ENCODE data around the gene AVPR1A.

Gene AVPR1A

GRCh38 chr12:63138488-63138887 is 12.5 kb downstream of the AVPR1A start:
- H3K4me1 ChIP-seq (ENCODE audit: insufficient read depth, low read length), result no peaks in the 10 kb centered on the region
- no peak overlapping the region for H2AFZ ChIP-seq (ENCODE audit: low read depth, low read length)
- no peaks in the 10 kb centered on the region for H3K9me3 ChIP-seq (ENCODE audit: low read length)
- peaks cover 2% of the 10 kb centered on the region for H3K27me3 ChIP-seq (ENCODE audit: insufficient read depth, low read length)
- H3K4me3 ChIP-seq (ENCODE audit: low read length), result no peak overlapping the region
- H3K36me3 ChIP-seq (ENCODE audit: insufficient read depth, low read length), result no peaks in the 10 kb centered on the region

DNA sequence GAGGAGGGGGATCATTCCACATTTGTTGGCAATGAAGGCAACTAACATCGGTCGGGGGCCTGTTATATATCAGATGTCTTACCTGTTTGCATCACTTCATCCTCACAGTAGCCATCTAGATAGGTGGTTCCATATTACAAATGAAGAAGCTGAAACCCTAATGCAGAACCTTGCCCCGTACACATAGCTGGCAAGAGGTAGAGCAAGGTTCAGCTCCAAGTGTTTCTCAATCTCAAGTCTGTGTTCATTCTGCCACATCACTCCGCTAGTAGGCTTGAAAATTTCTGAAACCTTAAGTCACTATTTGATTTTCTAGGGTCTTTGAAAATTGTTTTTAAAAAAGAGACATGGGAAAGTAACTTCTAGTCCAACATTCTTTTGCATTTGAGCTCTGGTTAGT is 17.0 kb downstream of the AVPR1A start:
- no peaks in the 10 kb centered on the region for H3K9me3 ChIP-seq (ENCODE audit: low read length)
- no peaks in the 10 kb centered on the region for H3K4me1 ChIP-seq (ENCODE audit: insufficient read depth, low read length)
- no peak overlapping the region for H3K4me3 ChIP-seq (ENCODE audit: low read length)
- H3K36me3 ChIP-seq (ENCODE audit: insufficient read depth, low read length), result no peaks in the 10 kb centered on the region
- H3K27me3 ChIP-seq (ENCODE audit: insufficient read depth, low read length), result peaks cover 2% of the 10 kb centered on the region
- H2AFZ ChIP-seq (ENCODE audit: low read depth, low read length), result no peak overlapping the region

DNA sequence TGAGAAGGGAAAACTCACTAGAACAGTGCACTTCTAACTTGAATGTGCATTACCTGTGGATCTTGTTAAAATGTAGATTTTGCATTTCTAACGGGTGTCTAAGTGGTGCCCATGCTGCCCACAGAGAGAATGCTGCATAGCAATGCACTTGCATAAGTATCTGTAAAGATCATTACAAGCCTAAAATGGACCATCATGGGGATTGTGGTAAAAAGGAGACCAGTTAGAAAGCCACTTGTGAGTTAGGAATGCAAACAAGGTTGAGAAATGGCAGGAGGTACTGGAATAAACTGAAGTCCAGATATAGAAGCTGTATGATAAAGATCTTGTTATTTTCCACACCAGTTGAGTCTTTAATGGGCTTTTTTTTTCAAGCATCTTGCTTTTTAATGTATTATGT is 18.8 kb downstream of the AVPR1A start:
- Histone ChIP-seq H3K27me3 (ENCODE audit: insufficient read depth, low read length) (peaks cover 2% of the 10 kb centered on the region), H3K4me1 (ENCODE audit: insufficient read depth, low read length) (no peaks in the 10 kb centered on the region), H3K4me3 (ENCODE audit: low read length) (no peak overlapping the region), H2AFZ (ENCODE audit: low read depth, low read length) (no peak overlapping the region), H3K36me3 (ENCODE audit: insufficient read depth, low read length) (no peaks in the 10 kb centered on the region), H3K9me3 (ENCODE audit: low read length) (no peaks in the 10 kb centered on the region)

GRCh38 chr12:63129927-63130326 is 21.1 kb downstream of the AVPR1A start:
- no peak overlapping the region for H2AFZ ChIP-seq (ENCODE audit: low read depth, low read length)
- no peaks in the 10 kb centered on the region for H3K4me1 ChIP-seq (ENCODE audit: insufficient read depth, low read length)
- no peaks in the 10 kb centered on the region for H3K36me3 ChIP-seq (ENCODE audit: insufficient read depth, low read length)
- H3K4me3 ChIP-seq (ENCODE audit: low read length), result no peak overlapping the region
- H3K9me3 ChIP-seq (ENCODE audit: low read length), result no peaks in the 10 kb centered on the region
- H3K27me3 ChIP-seq (ENCODE audit: insufficient read depth, low read length), result no peaks in the 10 kb centered on the region

- Histone ChIP-seq H3K4me3 (ENCODE audit: low read length) (no peak overlapping the region), H3K27me3 (ENCODE audit: insufficient read depth, low read length) (no peaks in the 10 kb centered on the region), H3K36me3 (ENCODE audit: insufficient read depth, low read length) (no peaks in the 10 kb centered on the region), H2AFZ (ENCODE audit: low read depth, low read length) (no peak overlapping the region), H3K9me3 (ENCODE audit: low read length) (no peaks in the 10 kb centered on the region), H3K4me1 (ENCODE audit: insufficient read depth, low read length) (no peaks in the 10 kb centered on the region)
Measured at GRCh38 chr12:63124778-63125177, 26.2 kb downstream of the AVPR1A start.

DNA sequence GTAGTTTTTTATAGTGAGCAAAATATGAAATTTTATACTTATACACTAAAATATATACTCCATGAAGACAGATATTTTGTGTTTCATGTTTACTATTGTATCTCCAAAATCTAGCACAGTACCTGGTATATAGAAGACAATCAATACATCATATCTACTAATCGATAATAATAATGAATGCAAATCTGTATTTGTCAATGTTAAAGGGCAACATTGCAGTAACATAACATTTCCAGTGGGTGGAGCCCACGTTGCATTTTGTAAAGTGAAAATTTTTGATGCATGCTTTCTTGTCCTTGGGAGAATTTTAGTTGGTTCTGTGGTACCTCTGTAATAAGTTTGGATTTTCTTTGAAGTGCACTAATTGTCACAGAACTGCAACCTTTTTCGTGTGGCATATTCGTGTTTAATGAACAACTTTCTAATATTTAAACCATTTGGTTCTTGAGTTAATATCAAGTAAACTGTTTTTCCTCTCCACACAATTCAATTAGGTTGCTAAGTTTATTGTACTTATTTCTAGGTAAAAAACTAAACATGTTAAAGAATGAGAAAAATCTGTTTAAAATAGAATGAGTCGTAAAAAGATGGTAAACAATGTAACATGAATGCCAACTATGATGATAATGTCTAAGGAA is 47.4 kb downstream of the AVPR1A start:
- Histone ChIP-seq H3K4me1 (ENCODE audit: insufficient read depth, low read length) (peaks cover 2% of the 10 kb centered on the region), H3K9me3 (ENCODE audit: low read length) (no peaks in the 10 kb centered on the region), H3K4me3 (ENCODE audit: low read length) (no peak overlapping the region), H3K27me3 (ENCODE audit: insufficient read depth, low read length) (no peaks in the 10 kb centered on the region), H2AFZ (ENCODE audit: low read depth, low read length) (no peak overlapping the region), H3K36me3 (ENCODE audit: insufficient read depth, low read length) (no peaks in the 10 kb centered on the region)

DNA sequence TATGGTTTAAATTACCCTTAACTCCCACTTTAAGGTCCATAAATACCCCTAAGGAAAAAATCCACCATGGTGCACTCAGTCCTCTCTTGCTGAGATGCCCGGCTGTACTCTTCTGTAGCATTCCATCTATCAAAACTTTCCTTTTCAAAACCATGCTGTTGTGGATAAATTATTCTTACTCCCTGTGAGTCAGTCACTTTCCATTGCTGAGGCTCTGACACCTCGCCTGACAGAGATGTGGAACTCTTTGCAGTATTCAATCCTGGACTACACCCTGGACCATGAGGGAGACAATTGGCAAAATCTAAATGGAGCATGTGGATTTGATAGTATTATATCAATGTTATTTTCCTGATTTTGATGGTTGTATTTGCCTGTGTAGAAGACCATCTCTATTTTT is 49.1 kb downstream of the AVPR1A start:
- Histone ChIP-seq H3K9me3 (ENCODE audit: low read length) (no peaks in the 10 kb centered on the region), H3K4me1 (ENCODE audit: insufficient read depth, low read length) (peaks cover 2% of the 10 kb centered on the region), H3K4me3 (ENCODE audit: low read length) (no peak overlapping the region), H2AFZ (ENCODE audit: low read depth, low read length) (no peak overlapping the region), H3K36me3 (ENCODE audit: insufficient read depth, low read length) (no peaks in the 10 kb centered on the region), H3K27me3 (ENCODE audit: insufficient read depth, low read length) (no peaks in the 10 kb centered on the region)

DNA sequence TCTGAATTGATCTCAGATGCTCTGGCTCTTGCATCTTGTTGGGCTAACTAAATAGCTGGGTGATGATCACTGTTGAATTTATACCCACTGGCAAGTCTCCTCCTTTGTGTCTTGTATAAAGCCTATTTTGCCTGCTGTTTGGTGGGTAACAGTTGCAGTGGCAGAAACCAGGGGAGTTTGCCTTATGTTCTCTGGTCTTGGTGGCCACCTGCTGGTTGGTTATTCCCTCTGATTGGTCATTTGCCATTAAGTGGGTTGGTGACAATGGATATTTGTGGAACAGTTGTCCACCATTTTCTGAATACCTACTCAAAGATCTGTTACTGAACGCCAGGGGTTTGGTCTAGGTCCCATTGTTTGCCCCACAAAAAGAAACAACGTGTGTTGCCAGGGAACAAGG is 52.1 kb downstream of the AVPR1A start:
- no peaks in the 10 kb centered on the region for H3K36me3 ChIP-seq (ENCODE audit: insufficient read depth, low read length)
- H3K4me3 ChIP-seq (ENCODE audit: low read length), result no peak overlapping the region
- H3K27me3 ChIP-seq (ENCODE audit: insufficient read depth, low read length), result no peaks in the 10 kb centered on the region
- H3K4me1 ChIP-seq (ENCODE audit: insufficient read depth, low read length), result peaks cover 2% of the 10 kb centered on the region
- H2AFZ ChIP-seq (ENCODE audit: low read depth, low read length), result no peak overlapping the region
- H3K9me3 ChIP-seq (ENCODE audit: low read length), result no peaks in the 10 kb centered on the region

GRCh38 chr12:63095369-63095980 is 55.5 kb downstream of the AVPR1A start:
- no peak overlapping the region for H2AFZ ChIP-seq (ENCODE audit: low read depth, low read length)
- H3K27me3 ChIP-seq (ENCODE audit: insufficient read depth, low read length), result peaks cover 3% of the 10 kb centered on the region
- no peaks in the 10 kb centered on the region for H3K9me3 ChIP-seq (ENCODE audit: low read length)
- H3K36me3 ChIP-seq (ENCODE audit: insufficient read depth, low read length), result no peaks in the 10 kb centered on the region
- peaks cover 2% of the 10 kb centered on the region for H3K4me1 ChIP-seq (ENCODE audit: insufficient read depth, low read length)
- no peak overlapping the region for H3K4me3 ChIP-seq (ENCODE audit: low read length)

- Histone ChIP-seq H3K36me3 (ENCODE audit: insufficient read depth, low read length) (no peaks in the 10 kb centered on the region), H3K27me3 (ENCODE audit: insufficient read depth, low read length) (peaks cover 3% of the 10 kb centered on the region), H3K4me3 (ENCODE audit: low read length) (no peak overlapping the region), H3K9me3 (ENCODE audit: low read length) (no peaks in the 10 kb centered on the region), H2AFZ (ENCODE audit: low read depth, low read length) (no peak overlapping the region), H3K4me1 (ENCODE audit: insufficient read depth, low read length) (no peaks in the 10 kb centered on the region)
Measured at GRCh38 chr12:63093711-63094110, 57.3 kb downstream of the AVPR1A start.

- no peak overlapping the region for H3K4me3 ChIP-seq (ENCODE audit: low read length)
- no peaks in the 10 kb centered on the region for H3K36me3 ChIP-seq (ENCODE audit: insufficient read depth, low read length)
- no peaks in the 10 kb centered on the region for H3K4me1 ChIP-seq (ENCODE audit: insufficient read depth, low read length)
- peaks cover 3% of the 10 kb centered on the region for H3K27me3 ChIP-seq (ENCODE audit: insufficient read depth, low read length)
- H3K9me3 ChIP-seq (ENCODE audit: low read length), result no peaks in the 10 kb centered on the region
- no peak overlapping the region for H2AFZ ChIP-seq (ENCODE audit: low read depth, low read length)
Measured at GRCh38 chr12:63093084-63093483, 57.9 kb downstream of the AVPR1A start.
